DND-41 (cell line): ENCODE measurements around the gene RHBDF2.

Source experiments
- CTCF ChIP-seq: IDR thresholded peaks from 2 replicates; pipeline ENCODE4 v1.5.1; 2012; ENCODE audit warnings: borderline replicate concordance, low read length, moderate library complexity, mild to moderate bottlenecking; ENCODE audit not compliant: poor library complexity, severe bottlenecking; ENCODE audit errors: extremely low read depth
- EZH2 ChIP-seq: IDR thresholded peaks from 3 replicates; pipeline ENCODE4 v1.6.1; 2012; ENCODE audit warnings: borderline replicate concordance, low read depth, mild to moderate bottlenecking, moderate library complexity, low read length, inconsistent platforms; ENCODE audit not compliant: severe bottlenecking

GRCh38 chr17:76466775-76467130, 34.5 kb downstream of the RHBDF2 start:
- TF ChIP-seq CTCF, result no peak
- TF ChIP-seq EZH2, result no peak
